GM18858 (cell line): ENCODE measurements around the gene FAM174C.

Experiments
- ATAC-seq: cut with Tn5 transposase; IDR thresholded peaks from one replicate; pipeline ENCODE4 v1.9.1; 2021; ENCODE audit not compliant: unreplicated experiment

Gene FAM174C

DNA sequence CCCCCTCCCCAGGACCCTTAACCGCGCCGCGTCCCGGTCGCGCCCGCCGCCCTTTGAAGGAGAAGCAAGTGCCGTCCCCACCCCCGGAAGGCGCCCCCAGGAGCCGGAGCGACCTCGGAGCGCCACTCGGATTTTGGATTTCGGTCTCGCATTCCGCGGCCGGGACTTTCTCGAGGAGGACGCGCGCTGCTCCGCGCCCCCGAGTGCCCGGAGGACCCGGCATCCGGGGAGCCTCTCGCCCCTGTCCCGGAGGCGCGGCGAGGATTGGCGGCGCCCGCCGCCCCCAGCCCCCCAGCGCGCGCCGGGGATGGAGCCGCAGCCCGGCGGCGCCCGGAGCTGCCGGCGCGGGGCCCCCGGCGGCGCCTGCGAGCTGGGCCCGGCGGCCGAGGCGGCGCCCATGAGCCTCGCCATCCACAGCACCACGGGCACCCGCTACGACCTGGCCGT is 25.3 kb upstream of the FAM174C start:
- ATAC-seq: no peak

DNA sequence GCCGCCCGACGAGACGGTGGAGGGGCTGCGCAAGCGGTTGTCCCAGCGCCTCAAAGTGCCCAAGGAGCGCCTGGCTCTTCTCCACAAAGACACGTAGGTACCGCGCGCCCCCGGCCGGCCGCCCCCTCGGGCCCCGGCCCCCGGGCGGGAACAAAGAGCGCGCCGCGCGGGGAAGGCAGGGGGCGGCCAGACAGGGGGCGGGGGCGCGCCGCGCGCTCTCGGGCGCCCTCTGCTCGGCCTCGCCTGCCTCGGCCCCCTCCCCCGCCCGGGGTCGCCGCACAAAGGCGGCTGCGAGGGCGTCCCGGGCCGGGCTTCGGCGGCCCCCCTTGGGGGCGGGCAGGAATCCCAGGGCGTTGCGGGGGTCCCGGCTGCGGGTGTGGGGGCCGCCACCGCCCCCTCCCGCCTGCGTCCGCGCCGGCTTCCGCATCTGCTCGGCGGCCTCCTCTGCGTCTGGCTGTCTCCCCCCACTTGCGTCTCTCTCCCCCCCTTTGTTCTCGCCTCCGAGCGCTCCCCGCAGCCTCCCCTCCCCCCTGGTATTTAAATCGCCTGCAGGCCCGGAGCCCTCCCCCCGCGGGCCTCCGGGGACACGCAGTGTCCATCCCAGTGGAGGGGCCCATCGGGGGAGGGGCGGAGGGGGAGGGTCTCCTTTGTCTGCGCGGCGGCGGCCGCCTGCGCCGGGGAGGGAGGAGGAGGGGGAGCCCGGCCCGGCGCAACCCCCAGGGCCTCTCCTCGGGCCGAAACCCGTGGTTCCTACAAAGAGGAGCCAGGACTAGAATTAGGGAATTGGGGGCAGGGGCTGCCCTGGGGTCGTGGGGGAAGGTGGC is 24.7 kb upstream of the FAM174C start:
- ATAC-seq: no peak

DNA sequence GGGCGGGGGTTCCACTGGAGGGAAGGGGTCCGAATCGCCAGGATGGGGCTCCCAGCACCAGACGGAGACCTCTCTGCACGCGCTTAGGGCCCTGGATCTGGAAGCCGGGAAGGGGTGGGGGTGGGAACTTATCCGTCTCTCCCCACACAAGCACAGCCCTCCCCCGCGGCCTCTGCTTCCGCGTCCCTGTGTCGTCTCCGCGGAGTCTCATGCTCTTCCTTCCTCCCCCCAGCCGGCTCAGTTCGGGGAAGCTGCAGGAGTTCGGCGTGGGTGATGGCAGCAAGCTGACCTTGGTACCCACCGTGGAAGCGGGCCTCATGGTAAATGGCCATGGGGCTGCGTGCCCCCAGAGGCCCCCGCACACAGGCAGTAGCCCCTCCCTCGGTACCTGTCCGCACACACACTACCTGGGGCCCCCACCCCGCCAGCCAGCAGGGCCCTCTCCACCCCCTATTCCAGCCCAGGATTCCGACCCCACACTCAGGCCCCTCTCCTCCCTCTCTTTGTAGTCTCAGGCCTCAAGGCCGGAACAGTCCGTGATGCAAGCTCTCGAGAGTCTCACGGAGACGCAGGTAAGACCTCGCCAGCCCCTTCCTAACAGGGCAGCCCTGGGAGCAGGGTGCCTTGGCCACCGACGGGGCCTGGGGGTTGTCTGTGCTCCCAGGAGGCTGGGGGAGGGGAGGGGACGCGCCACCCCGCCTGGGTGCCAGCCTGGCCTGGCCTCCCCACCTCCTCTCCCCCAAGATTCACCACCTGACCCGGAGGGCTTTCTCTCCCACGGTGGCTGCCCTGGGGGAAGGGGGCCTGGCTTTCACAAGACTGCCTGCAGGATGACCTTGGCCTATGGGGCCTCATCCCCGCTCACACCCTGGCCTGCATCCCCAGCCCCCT is 23.8 kb upstream of the FAM174C start:
- no peak for ATAC-seq

DNA sequence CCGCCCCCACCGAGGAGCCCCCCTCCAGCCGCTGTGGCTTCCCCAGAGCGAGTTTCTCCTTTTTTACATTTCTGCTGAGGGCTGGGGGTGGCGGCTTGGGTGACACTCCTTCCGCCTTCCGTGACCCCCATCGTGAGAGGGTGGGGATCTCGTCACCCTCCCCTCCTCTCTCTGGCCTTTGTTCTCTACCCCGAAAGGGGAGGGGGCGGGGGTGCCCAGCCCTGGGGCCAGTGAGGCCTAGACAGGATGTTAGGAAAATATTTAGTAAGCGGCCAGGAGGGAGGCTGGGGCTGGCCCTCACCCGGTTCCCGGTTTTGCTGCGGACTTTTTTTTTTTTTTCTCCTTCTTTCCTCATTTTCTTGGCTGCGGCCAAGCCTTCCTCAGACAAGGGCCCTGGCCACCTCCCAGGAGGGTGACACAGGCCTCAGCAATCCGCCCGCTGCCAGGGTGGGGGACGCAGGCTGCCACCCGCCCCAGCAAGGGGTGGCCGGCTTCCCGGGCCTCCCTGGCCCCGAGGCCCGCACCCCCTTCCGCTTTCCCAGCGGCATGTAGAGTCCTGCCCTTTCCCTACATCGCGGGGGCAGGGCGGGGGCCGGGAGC is 23.0 kb upstream of the FAM174C start:
- no peak for ATAC-seq

DNA sequence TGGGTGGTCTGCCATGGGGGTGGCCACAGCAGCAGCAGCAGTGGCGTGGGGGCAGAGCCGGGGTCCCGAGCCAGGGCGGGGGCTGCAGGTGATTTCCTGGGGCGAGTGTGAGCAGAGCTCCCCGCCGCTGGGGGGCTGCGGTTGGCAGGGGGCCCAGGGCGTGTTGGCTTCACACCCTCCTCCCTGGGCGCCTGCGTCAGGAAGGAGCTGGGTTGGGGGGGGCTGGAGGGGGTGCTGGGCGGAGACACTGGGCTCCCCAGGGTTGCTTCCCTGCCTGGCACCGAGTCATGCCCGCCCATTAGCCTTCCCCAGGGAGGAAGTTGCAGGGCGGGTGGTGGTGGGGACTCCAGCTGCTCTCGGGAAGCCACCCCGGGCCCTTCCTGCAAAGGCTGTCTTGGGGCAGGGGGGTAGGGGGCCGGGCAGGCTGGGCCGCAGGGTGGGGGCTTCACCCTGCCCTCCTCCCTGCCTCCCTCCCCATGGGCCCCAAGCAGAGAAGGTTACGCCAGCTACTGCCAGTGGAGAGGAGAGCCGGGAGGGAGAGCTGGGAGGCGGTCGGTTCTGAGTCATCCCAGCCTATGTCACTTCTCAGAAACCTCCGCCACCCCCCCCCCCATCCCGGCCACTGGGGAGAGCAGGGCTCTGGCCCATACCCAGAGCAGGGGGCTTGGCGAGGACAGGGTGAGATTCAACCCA is 22.4 kb upstream of the FAM174C start:
- no peak for ATAC-seq

DNA sequence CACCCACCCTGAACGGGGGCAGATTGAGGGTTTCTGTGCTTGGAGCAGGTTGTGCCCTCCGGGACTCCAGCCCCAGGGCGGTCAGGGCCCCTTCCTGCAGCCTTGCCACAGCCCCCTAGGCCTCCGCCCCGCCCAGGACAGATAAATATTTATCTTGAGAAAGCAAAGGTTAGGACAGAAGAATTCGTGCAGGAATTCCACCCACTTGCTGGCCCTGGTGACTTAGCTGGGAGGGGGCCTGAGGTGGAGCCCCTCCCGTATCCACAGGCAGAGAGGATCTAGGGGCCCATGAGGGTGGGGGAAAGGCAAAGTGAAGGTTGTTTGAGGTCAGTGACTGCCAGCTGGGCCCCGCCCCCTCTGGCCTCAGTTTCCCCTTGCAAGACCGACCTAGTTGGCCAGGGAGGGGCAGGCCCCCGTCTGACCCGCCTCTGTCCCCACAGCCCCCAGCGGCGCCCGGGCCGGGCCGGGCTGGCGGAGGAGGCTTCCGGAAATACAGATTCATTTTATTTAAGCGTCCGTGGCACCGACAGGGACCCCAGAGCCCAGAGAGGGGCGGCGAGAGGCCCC is 21.7 kb upstream of the FAM174C start:
- no peak for ATAC-seq

DNA sequence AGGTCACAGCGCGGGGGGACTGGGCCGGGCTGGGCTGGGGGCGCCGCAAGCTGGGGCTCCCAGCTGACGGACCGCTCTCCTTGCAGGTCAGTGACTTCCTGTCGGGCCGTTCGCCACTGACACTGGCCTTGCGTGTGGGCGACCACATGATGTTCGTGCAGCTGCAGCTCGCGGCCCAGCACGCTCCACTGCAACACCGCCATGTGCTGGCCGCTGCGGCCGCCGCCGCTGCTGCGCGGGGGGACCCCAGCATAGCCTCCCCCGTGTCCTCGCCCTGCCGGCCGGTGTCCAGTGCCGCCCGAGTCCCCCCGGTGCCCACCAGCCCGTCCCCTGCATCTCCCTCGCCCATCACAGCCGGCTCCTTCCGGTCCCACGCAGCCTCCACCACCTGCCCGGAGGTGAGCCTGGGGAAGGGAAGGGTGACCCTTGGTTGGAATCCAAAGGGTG is 21.2 kb upstream of the FAM174C start:
- ATAC-seq: no peak

DNA sequence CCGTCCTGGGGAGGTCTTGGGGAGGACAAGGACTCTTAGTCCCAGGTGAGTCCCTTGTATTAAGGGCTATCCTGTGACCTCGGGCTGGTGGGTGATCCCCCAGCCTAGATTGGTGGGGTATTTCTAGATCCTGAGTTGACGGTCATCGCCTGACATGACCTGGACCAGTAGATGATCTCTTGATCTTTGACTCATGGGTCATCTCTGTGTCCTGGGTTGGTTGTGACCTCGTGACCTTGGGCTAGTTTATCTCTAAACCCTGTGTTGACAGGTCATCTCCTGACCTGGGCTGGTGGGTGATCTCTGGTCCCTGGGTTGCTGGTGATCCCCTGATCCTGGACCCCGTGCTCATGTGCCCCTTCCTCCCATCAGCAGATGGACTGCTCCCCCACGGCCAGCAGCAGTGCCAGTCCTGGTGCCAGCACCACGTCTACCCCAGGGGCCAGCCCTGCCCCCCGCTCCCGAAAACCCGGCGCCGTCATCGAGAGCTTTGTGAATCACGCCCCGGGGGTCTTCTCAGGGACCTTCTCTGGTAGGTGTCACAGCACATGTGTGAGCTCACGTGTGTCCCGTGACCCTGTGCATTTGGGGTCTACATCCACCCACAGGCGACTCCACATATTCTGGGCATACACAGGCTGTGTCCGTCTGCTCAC is 20.7 kb upstream of the FAM174C start:
- no peak for ATAC-seq

DNA sequence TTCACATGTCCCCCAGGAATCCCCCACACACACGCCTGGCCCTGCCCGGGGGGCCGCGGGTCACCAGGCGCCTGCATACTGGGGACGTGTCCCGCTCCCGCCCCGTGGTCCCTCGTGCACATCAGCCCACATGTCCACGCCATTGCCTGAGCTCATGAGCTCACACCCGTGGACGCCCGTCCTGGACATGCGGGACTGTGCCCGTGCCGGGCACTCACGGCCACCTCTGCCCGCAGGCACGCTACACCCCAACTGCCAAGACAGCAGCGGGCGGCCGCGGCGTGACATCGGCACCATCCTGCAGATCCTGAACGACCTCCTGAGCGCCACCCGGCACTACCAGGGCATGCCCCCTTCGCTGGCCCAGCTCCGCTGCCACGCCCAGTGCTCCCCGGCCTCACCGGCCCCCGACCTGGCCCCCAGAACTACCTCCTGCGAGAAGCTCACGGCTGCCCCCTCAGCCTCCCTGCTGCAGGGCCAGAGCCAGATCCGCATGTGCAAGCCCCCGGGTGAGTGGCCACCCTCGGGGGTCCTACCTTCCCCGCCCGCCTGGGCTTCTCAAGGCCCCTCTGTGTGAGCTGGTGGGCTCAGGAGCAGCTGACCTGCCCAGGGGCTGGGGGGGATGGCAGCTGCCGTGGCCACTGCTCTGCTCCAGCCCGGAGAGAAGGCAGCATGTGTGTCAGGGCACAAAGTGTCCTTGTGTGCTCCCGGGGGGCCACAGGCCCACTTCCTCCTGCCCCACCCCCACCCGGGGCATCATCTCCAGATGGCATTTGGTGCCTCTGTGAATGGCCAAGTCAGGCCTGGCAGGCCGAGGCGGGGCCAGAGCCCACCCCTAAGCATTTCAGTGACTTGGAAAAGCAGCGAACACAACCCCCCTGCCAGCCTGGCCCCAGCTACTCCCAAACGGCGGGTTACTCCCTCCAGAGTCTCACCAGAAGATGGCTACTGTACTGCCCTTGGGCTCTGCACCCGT is 19.9 kb upstream of the FAM174C start:
- no peak for ATAC-seq

DNA sequence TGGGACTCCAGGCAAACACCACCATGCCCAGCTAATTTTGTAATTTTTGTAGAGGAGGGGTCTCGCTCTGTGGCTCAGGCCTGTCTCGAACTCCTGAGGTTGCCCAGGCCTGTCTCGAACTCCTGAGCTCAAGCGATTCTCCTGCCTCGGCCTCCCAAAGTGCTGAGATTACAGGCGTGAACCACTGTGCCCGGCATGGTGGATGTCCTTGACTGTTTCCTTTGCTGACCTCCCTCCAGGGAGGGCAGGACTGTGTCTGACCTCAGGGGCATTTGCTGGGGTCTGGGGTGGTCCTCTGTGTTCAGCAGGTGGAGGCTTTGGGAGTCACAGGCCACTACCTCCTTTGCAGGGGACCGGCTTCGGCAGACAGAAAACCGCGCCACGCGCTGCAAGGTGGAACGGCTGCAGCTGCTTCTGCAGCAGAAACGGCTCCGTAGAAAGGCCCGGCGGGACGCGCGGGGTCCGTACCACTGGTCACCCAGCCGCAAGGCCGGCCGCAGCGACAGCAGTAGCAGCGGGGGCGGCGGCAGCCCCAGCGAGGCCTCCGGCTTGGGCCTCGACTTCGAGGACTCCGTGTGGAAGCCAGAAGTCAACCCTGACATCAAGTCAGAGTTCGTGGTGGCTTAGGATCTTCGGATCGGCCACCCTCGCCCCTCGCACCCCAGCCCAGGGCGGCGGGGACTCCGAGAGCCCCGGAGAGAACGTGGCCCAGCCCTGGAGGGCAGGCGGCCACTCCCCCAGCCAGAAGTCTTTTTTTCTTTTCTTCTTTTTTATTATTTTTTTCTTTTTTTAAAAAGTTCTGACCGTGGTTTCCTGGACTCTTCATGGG is 18.5 kb upstream of the FAM174C start:
- no peak for ATAC-seq

DNA sequence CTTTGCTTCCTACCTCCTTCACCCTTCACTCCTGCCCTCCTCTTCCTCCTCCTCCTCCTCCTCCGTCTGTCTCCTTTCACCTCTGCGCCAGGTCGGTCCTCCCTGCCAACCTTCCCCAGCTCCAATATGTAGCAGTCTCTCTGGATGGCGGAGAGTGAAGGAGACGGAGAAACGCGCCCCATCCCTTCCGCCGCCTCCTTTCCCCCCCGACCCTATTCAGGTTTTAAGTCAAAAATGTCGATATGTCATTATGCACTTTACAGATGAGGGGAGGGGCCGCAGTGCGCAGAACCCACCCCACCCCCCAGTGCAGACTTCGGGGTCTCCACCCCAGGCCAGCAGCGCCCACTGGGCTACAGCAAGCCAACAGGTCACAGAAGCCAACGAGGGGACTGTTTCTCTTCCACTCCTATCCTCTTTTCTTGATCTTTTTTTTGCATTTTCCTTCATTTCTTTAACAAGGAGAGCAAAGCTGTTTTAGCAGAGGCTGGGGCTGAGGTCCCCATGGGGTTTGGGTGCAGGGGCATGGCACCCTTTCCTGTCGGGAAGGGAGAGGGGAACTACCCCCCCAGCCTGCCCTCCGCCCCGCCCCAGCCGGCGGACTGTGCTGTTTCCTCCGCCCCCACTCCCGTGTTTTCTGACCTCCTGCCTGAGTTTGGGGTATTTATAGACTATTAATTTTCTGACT is 17.7 kb upstream of the FAM174C start:
- ATAC-seq: no peak

DNA sequence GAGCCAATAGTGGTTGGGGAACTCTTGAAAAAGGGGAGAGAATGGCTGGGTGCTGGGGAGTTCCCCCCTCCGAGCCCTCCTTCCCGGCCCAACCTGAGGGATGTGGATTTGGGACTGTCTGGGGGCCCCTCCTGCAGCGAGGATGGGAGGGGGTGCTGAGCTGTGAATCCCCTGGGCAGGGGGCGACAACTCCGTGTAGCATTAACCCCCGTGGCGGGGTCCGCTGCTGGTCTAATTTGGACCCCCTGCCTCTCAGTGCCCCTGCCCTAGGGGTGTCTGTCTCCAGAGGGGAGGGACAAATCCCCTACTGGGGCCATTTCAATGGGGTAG is 17.2 kb upstream of the FAM174C start:
- ATAC-seq: no peak

DNA sequence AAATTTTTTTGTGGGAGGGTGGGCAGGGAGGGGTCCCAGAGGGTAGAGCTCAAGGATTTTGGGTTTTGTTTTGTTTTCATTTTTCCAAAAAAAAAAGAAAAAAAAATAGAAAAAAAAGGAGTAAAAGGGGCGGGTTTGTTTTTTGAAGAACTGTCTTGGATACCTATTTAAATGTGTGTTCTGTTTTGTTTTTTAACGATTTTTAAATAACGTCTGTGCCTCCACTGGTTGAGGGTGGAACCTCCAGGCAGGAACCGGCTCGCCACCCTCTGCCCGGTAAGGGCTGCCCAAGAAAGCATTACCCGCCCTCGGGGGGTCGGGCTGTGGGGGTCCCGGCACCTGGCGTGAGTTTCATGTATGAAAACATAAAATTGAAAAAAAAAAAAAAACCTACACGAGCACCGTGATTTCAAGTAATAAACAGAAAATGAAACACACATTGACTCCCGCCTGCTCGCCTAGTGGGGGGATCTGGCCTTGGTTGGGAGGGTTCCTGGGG is 16.6 kb upstream of the FAM174C start:
- no peak for ATAC-seq

DNA sequence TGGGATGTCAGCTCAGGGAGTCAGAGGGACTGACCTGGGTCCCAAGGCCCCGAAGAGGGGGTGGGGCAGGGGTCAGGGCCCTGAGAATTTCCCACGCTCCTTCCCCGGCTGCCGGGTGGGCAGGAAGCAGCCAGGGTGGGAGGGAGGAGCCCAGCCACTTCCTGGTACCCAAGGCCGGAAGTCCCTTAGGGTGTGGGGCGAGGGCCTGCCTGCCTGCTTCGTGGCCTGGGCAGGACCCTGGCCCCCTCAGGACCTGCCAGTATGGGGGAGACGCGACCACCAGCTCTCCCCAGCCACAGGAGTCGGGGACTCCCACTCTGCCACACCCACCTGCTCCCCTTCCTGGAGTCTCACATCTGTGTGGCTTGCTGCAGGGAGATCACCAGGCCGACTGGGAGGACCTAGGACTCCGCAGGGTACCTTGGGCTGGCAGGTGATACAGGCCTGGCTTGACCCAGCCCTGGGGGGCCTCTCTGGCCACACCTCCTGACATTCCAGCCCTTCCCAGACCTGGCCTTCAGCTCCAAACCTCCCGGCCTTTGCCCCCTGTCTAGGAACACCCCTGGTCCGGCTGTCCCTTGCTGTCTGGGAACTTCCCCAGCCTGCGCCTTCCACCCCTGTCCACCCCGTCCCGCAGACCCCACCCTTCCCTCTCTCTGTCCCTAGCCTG is 16.0 kb upstream of the FAM174C start:
- ATAC-seq: no peak

DNA sequence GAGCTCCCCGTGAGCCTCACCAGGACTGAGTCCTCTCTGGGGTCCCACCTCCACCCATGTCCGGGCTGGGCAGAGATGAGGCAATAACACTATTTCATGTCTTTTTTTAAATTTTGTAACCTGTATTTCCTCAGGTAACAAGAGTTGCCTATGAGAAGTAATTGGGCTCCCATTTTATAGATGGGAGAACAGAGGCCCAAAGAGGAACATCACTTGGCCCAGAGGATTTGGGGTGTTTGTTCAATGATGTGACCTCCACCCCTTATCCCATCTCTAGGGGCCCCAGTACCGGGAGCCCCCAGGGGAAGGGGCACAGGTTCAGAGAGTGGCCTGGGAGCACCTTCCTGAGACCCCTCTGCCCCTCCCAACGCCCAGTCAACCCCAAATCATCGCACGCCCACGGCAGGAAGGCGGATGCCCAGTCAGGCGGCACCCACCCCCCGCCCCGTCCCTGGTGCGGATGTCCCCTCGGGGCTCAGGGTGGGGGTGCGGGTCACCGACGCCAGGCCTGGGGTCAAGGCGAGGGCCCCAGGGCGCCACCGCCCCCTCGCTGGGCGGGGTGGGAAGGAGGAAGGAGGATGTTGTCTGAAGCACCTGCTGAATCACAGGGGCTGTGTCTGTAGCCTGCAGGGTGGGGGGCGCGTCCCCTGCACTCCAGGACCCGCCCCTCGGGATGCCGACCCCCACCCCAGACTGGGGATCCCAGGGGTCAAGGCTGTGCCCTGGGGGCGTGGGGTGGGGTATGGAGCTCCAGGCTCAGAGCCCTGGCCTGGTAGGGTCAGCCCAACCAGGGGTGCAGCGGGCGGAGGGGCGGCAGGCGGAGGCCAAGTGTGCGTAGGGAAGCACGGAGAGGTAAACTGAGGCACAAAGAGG is 15.2 kb upstream of the FAM174C start:
- ATAC-seq: peak; percentile 2
